ENCODE results near the gene CMPK2. TPM values are rescaled to one million over a fixed set of nuclear protein-coding genes. Genes with fewer than 3 reads are reported as not detected.

CMPK2 gene, protein sequence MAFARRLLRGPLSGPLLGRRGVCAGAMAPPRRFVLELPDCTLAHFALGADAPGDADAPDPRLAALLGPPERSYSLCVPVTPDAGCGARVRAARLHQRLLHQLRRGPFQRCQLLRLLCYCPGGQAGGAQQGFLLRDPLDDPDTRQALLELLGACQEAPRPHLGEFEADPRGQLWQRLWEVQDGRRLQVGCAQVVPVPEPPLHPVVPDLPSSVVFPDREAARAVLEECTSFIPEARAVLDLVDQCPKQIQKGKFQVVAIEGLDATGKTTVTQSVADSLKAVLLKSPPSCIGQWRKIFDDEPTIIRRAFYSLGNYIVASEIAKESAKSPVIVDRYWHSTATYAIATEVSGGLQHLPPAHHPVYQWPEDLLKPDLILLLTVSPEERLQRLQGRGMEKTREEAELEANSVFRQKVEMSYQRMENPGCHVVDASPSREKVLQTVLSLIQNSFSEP
- total RNA-seq, result 10 to 100 TPM in 1 of 5 experiments, 1 to 10 TPM in 4; 4.0 to 63.0 (median 6.6) TPM
- 1 to 10 TPM; 5.0 to 8.7 TPM for polyA plus RNA-seq
- total RNA-seq, result 10.8 reads per million, percentile 37 among the genes with 10 or more reads in this experiment

DNA sequence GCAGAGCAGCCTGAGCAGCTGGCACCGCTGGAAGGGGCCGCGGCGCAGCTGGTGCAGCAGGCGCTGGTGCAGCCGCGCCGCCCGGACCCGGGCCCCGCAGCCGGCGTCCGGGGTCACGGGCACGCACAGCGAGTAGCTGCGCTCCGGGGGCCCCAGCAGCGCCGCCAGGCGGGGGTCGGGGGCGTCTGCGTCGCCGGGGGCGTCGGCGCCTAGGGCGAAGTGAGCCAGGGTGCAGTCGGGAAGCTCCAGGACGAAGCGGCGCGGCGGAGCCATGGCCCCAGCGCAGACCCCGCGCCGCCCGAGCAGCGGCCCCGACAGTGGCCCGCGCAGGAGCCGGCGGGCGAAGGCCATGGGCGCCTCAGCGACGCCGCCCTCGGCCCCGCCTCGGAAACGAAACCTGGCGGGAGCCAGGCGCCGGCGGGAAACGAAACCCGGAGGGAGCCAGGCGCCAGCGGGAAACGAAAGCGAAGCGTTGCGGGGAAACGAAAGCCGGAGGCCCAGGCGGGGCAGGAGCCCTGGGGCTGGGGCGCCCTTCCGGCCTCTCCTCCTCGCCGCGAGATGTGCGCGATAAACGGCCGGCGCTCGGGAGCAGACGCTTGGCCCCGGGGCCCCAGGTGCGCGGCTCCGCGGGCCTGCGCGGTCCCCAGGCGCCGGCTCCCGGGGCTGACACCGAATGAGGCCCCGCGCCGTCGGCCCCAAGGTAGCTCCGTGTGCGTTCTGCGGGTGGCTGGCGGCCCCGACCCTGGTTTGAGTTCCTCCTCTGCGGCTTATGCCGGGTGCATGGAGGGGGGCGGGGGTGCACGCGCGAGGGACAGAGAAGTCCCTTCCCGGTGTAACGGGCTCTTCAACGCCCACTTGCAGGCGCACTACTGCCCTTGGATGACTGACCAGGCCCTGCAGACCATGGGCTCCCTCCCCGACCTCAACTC is at the start of gene CMPK2:
Gene CMPK2 (minus strand): TSS at position 562 of the 929 bp plus-strand sequence. CDS start 211 bp downstream, at position 351.
- H3K27me3 ChIP-seq (ENCODE audit: control insufficient read depth in 2 of 2, insufficient read depth in 2 of 2, low read length in 2 of 2), result no peaks in the 10 kb centered on the region
- H3K9me3 ChIP-seq (ENCODE audit: control insufficient read depth in 2 of 3, low read length in 3 of 3), result no peaks in the 10 kb centered on the region
- ATAC-seq, result peak; percentile 81
- ChIA-PET CTCF (interaction anchor here (0.8 to 3.2 kb wide), 10 partner anchors 13 to 178 kb away, joined by 3 to 38 read pairs (median 4); partner anchors contain the start of gene RSAD2), POLR2A (interaction anchor here (0.8 to 6.2 kb wide), 10 partner anchors 12 to 66 kb away, joined by 3 to 94 read pairs (median 4); partner anchors contain the start of gene RSAD2)
- peak within 1 kb of the TSS; percentile 68 for H3K27ac ChIP-seq (ENCODE audit: low read depth, low read length)
- peak; percentile 63 to 84 (median 79) for DNase-seq
- peaks cover 6% of the 10 kb centered on the region in 2 donors for H3K4me1 ChIP-seq (ENCODE audit: control insufficient read depth in 2 of 2, insufficient read depth in 2 of 2, low read length in 2 of 2)
- peaks cover 0 to 2% (median 0%) of the 10 kb centered on the region in 5 donors for H3K27me3 Mint-ChIP-seq
- intact Hi-C loops (cut with micrococcal nuclease), result loop anchor here (1.0 to 10.0 kb wide), 6 partner anchors 12 to 1817 kb away; partner anchors contain the start of genes RSAD2 (in 2 of the 2) and ID2 (in 1 of the 2)
- H3K9me3 Mint-ChIP-seq, result peaks cover 0 to 15% (median 5%) of the 10 kb centered on the region in 11 donors
- H3K4me3 Mint-ChIP-seq, result peak within 1 kb of the TSS; percentile 93 to 100 (median 96)
- H3K36me3 Mint-ChIP-seq, result peaks cover 20 to 51% (median 27%) of the 10 kb centered on the region in 5 donors
- peak within 1 kb of the TSS; percentile 69 for H3K4me3 ChIP-seq (ENCODE audit: low read length)
- H3K4me1 Mint-ChIP-seq, result peaks cover 18 to 62% (median 29%) of the 10 kb centered on the region in 7 donors
- peaks cover 0 to 11% (median 0%) of the 10 kb centered on the region in 3 experiments for H3K36me3 ChIP-seq (ENCODE audit: control insufficient read depth in 2 of 3, insufficient read depth in 3 of 3, low read length in 3 of 3)
- peak within 1 kb of the TSS; percentile 85 to 100 (median 91) for H3K27ac Mint-ChIP-seq

DNA sequence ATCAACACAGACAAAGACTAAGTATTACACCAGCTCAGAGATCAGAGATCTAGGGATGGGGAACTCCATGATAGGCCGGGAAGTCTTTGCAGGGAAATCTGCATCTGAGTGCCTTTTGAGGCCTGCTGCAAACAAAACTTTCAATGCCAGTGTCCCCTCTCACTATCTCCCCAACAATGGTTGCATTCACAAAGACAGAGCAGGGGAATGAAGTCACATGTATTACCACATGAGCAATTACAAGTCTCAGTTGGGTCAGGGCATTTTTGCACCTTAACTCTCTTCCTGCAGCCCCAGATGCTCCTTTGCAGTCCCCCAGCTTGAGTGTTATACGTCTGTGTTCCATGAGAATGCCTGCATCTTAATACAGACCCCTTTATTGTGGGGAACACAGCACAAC is 49.7 kb upstream of the CMPK2 start:
- H3K27me3 ChIP-seq (ENCODE audit: control insufficient read depth in 2 of 2, insufficient read depth in 2 of 2, low read length in 2 of 2), result no peaks in the 10 kb centered on the region
- intact Hi-C loops (cut with micrococcal nuclease), result loop anchor here in 1 of 2 donors (5.0 to 10.0 kb wide), 2 partner anchors 127 to 519 kb away; no protein-coding TSS in a partner anchor
- ChIA-PET POLR2A (interaction anchor here (0.7 to 9.1 kb wide), 9 partner anchors 7 to 143 kb away, joined by 3 to 81 read pairs (median 4); partner anchors contain the start of gene RSAD2), CTCF (interaction anchor here (0.6 to 5.0 kb wide), 8 partner anchors 8 to 130 kb away, joined by 3 to 39 read pairs (median 4); no protein-coding TSS in a partner anchor)
- Mint-ChIP-seq H3K27ac (peak overlapping the region; percentile 3 to 99 (median 93)), H3K27me3 (peaks cover 0 to 26% (median 0%) of the 10 kb centered on the region in 5 donors), H3K4me1 (peaks cover 41 to 84% (median 79%) of the 10 kb centered on the region in 7 donors), H3K36me3 (peaks cover 0 to 58% (median 10%) of the 10 kb centered on the region in 5 donors), H3K9me3 (peaks cover 0 to 12% (median 2%) of the 10 kb centered on the region in 11 donors), H3K4me3 (peak overlapping the region; percentile 32 to 80 (median 50))
- DNase-seq (no peak), ATAC-seq (no peak)
- peaks cover 43 to 83% of the 10 kb centered on the region in 2 donors for H3K4me1 ChIP-seq (ENCODE audit: control insufficient read depth in 2 of 2, insufficient read depth in 2 of 2, low read length in 2 of 2)
- H3K36me3 ChIP-seq (ENCODE audit: control insufficient read depth in 2 of 3, insufficient read depth in 3 of 3, low read length in 3 of 3), result peaks cover 0 to 3% (median 0%) of the 10 kb centered on the region in 3 experiments
- no peaks in the 10 kb centered on the region for H3K9me3 ChIP-seq (ENCODE audit: control insufficient read depth in 2 of 3, low read length in 3 of 3)
- H3K27ac ChIP-seq (ENCODE audit: low read depth, low read length), result peak overlapping the region; percentile 85
- H3K4me3 ChIP-seq (ENCODE audit: low read length), result no peak overlapping the region

DNA sequence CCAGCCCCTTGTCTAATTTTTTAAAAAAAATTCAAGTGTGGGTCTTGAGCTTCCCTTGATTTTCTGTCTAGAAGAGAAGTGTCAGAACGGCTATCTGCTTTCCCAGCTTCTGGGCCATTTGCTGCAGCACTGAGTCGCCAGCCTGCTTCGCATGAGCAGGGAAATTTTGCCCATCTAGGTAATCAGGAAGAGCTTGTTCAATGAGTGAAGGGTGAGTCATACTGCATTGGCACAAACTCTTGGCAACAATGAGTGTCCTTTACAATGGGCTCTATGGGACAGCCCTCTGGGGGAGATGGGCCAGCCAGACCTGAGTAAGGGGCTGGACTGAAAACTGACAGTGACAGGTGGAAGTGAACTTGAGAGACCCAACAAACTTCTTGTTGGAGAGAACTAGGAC is 49.1 kb upstream of the CMPK2 start:
- H3K4me3 ChIP-seq (ENCODE audit: low read length), result no peak overlapping the region
- Mint-ChIP-seq H3K9me3 (peaks cover 0 to 12% (median 2%) of the 10 kb centered on the region in 11 donors), H3K36me3 (peaks cover 0 to 59% (median 10%) of the 10 kb centered on the region in 5 donors), H3K27ac (peak overlapping the region; percentile 74 to 99 (median 93)), H3K4me3 (peak overlapping the region; percentile 29 to 80 (median 62)), H3K4me1 (peaks cover 45 to 84% (median 79%) of the 10 kb centered on the region in 7 donors), H3K27me3 (peaks cover 0 to 26% (median 0%) of the 10 kb centered on the region in 5 donors)
- H3K36me3 ChIP-seq (ENCODE audit: control insufficient read depth in 2 of 3, insufficient read depth in 3 of 3, low read length in 3 of 3), result peaks cover 0 to 3% (median 0%) of the 10 kb centered on the region in 3 experiments
- ChIA-PET POLR2A (interaction anchor here (1.4 to 9.1 kb wide), 5 partner anchors 10 to 144 kb away, joined by 3 to 70 read pairs (median 9); partner anchors contain the start of gene RSAD2), CTCF (interaction anchor here (0.6 to 5.0 kb wide), 4 partner anchors 14 to 99 kb away, joined by 3 to 39 read pairs (median 3); no protein-coding TSS in a partner anchor)
- intact Hi-C loops (cut with micrococcal nuclease), result loop anchor here (5.0 to 10.0 kb wide), 3 partner anchors 127 to 1767 kb away; partner anchors contain the start of gene ID2 (in 2 of the 2)
- no peaks in the 10 kb centered on the region for H3K9me3 ChIP-seq (ENCODE audit: control insufficient read depth in 2 of 3, low read length in 3 of 3)
- H3K27me3 ChIP-seq (ENCODE audit: control insufficient read depth in 2 of 2, insufficient read depth in 2 of 2, low read length in 2 of 2), result no peaks in the 10 kb centered on the region
- ATAC-seq (no peak), DNase-seq (peak in 1 of 9 donors; percentile 20)
- H3K27ac ChIP-seq (ENCODE audit: low read depth, low read length), result peak overlapping the region; percentile 85
- H3K4me1 ChIP-seq (ENCODE audit: control insufficient read depth in 2 of 2, insufficient read depth in 2 of 2, low read length in 2 of 2), result peaks cover 49 to 83% of the 10 kb centered on the region in 2 donors

DNA sequence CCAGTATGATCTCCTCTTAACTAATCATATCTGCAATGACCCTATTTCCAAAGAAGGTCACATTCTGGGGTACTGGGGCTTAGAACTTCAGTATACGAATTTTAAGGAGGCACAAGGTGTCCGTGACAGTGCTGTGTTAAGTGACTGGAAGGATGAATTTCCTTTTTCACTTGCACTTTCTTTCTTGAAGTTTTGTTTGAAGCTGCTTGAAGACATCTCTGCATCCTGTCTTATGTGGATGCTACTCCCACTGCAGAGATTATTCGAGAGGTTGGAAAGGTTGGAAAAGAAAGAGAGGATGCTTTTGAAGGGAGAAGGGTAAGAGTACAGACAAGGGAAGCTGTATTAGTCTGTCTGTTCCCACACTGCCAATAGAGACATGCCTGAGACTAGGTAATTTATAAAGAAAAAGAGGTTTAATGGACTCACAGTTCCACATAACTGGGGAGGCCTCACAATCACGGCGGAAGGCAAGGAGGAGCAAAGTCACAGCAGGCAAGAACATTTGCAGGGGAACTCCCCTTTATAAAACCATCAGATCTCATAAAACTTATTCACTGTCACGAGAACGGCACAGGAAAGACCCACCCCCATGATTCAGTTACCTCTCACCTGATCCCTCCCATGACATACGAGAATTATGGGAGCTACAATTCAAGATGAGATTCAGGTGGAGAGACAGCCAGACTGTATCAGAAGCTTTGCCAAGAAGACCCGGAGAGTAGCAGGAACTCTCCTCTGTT is 47.9 kb upstream of the CMPK2 start:
- intact Hi-C loops (cut with micrococcal nuclease), result loop anchor here (1.0 to 10.0 kb wide), 3 partner anchors 16 to 1769 kb away; partner anchors contain the start of gene ID2 (in 2 of the 2)

DNA sequence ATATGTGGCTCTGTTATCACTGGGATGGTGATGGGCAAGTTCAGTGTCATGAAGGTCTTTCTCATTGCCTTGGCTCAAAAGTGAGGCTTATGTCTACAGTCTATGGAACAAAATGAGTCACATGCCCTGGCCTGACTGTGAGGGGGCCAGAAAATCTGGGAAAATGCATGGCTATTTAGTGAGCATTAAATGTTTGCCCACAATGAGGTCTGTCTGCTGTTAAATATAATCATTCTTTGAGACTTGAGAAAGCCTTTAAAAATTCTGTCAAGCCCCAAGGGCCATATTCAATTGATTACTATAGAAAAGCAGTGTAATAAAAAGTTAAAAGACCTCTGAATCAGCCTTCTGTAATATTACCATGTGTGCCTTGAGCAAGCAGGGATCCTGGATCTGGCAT is 46.0 kb upstream of the CMPK2 start:
- Histone ChIP-seq H3K4me1 (ENCODE audit: control insufficient read depth in 2 of 2, insufficient read depth in 2 of 2, low read length in 2 of 2) (peaks cover 58 to 95% of the 10 kb centered on the region in 2 donors), H3K9me3 (ENCODE audit: control insufficient read depth in 2 of 3, low read length in 3 of 3) (no peaks in the 10 kb centered on the region), H3K4me3 (ENCODE audit: low read length) (peak overlapping the region; percentile 17), H3K36me3 (ENCODE audit: control insufficient read depth in 2 of 3, insufficient read depth in 3 of 3, low read length in 3 of 3) (no peaks in the 10 kb centered on the region), H3K27ac (ENCODE audit: low read depth, low read length) (peak overlapping the region; percentile 85), H3K27me3 (ENCODE audit: control insufficient read depth in 2 of 2, insufficient read depth in 2 of 2, low read length in 2 of 2) (no peaks in the 10 kb centered on the region)
- CTCF ChIA-PET, result interaction anchor here (0.6 to 2.8 kb wide), 4 partner anchors 10 to 34 kb away, joined by 3 to 19 read pairs (median 6); partner anchors contain the start of gene RSAD2
- POLR2A ChIA-PET, result interaction anchor here (0.6 to 9.1 kb wide), 8 partner anchors 8 to 1770 kb away, joined by 3 to 81 read pairs (median 6); partner anchors contain the start of genes CMPK2, ID2, RNF144A and RSAD2
- intact Hi-C loops (cut with micrococcal nuclease), result loop anchor here (5.0 to 10.0 kb wide), 2 partner anchors 523 to 1771 kb away; partner anchors contain the start of gene ID2 (in 2 of the 2)
- peaks cover 0 to 77% (median 0%) of the 10 kb centered on the region in 5 donors for H3K36me3 Mint-ChIP-seq
- H3K4me1 Mint-ChIP-seq, result peaks cover 56 to 100% (median 97%) of the 10 kb centered on the region in 7 donors
- H3K27me3 Mint-ChIP-seq, result peaks cover 0 to 24% (median 0%) of the 10 kb centered on the region in 5 donors
- peak overlapping the region; percentile 62 to 99 (median 92) for H3K27ac Mint-ChIP-seq
- peak overlapping the region; percentile 56 to 81 (median 73) for H3K4me3 Mint-ChIP-seq
- H3K9me3 Mint-ChIP-seq, result peaks cover 0 to 8% (median 0%) of the 10 kb centered on the region in 11 donors
- ATAC-seq, result no peak
- no peak for DNase-seq

More for the DNA sequence above, 47.9 kb upstream of the CMPK2 start:
- Histone ChIP-seq H3K9me3 (ENCODE audit: control insufficient read depth in 2 of 3, low read length in 3 of 3) (no peaks in the 10 kb centered on the region), H3K4me1 (ENCODE audit: control insufficient read depth in 2 of 2, insufficient read depth in 2 of 2, low read length in 2 of 2) (peaks cover 49 to 80% of the 10 kb centered on the region in 2 donors), H3K36me3 (ENCODE audit: control insufficient read depth in 2 of 3, insufficient read depth in 3 of 3, low read length in 3 of 3) (peaks cover 0 to 3% (median 0%) of the 10 kb centered on the region in 3 experiments), H3K27ac (ENCODE audit: low read depth, low read length) (peak overlapping the region; percentile 85), H3K4me3 (ENCODE audit: low read length) (peak overlapping the region; percentile 19), H3K27me3 (ENCODE audit: control insufficient read depth in 2 of 2, insufficient read depth in 2 of 2, low read length in 2 of 2) (no peaks in the 10 kb centered on the region)
- H3K36me3 Mint-ChIP-seq, result peaks cover 0 to 58% (median under 1%) of the 10 kb centered on the region in 5 donors
- peak overlapping the region; percentile 84 to 99 (median 93) for H3K27ac Mint-ChIP-seq
- DNase-seq (peak in 8 of 9 donors; percentile 39 to 85 (median 74)), ATAC-seq (peak; percentile 33)
- ChIA-PET POLR2A (interaction anchor here (0.6 to 9.1 kb wide), 11 partner anchors 9 to 152 kb away, joined by 3 to 70 read pairs (median 4); partner anchors contain the start of gene RSAD2), CTCF (interaction anchor here (1.2 to 2.0 kb wide), 5 partner anchors 16 to 131 kb away, joined by 3 to 8 read pairs (median 4); no protein-coding TSS in a partner anchor)
- H3K4me3 Mint-ChIP-seq, result peak overlapping the region; percentile 68 to 88 (median 80)
- H3K4me1 Mint-ChIP-seq, result peaks cover 46 to 84% (median 79%) of the 10 kb centered on the region in 7 donors
- H3K27me3 Mint-ChIP-seq, result peaks cover 0 to 24% (median 0%) of the 10 kb centered on the region in 5 donors
- H3K9me3 Mint-ChIP-seq, result peaks cover 0 to 1% (median 0%) of the 10 kb centered on the region in 11 donors

Measured in naive thymus-derived CD4-positive, alpha-beta T cell (primary cell).